GM19455 (cell line): ENCODE results near the gene HEATR9.
A peak's percentile ranks its signal among the peaks of the same experiment; 100 is the strongest.

Source experiments
- ATAC-seq: cut with Tn5 transposase; IDR thresholded peaks from one replicate; pipeline ENCODE4 v1.9.1; 2021; ENCODE audit not compliant: unreplicated experiment

Gene HEATR9

DNA sequence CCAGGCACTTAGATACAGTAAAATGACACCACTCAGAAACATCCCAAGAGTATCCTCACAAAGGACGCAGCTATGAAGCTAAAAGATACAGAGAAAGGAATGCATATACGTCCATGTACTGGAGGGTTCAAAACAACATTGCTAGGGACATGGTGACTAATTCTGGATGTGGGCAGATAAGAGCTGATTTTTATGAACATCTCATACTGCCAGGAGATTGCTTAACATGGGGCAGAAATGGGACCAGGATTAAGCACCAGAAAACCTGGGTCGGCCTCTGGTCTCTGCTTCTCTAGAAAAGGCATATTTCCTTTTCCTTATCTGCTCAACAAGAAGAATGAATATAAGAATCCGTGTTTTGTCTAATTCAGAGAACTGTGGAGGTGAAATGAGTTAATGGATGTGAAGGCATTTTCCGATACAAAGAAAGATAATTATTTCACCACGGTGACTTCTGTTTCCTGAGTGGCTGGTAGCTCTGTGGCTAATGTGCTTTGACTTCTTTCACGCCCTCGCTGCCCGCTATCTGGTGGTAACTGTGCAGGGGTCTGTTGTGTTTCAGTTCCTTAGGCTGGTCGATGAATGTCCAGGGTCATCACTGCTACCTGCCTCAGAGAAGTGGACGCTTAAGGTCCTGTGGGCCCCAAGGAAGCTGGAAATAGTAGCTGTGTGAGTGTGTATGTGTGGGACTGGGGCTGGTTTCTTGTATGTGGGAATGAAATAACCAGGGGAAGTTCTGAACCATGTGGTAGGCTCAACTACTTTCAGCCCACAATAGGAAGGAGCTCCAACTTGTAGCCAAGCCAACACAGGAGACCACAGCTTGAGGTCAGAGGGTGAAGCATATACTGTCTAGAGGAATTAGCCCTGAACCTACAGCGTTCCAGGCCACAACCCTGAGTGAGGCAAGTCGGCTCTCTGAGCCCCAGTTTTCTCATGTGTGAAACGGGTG is 27.2 kb upstream of the HEATR9 start:
- ATAC-seq: no peak

DNA sequence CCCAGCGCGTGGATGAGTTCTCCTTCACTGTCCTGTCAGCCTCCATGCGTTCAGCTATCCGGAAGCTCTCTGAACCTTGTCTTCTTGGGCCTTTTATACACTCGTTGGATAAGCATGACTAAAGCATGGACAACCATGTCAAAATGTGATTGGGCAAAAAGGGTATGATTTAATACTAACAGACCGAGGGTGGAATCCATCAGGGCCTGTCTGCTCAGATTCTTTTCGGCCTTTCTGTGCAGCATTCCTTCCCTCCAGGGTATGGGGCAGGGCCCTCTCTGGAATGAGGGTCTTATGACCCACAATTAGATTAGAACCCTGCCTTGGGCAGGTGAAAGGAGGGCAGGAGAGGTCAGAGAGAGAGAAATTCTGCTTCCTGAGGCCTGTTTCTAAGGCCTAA is 25.5 kb upstream of the HEATR9 start:
- ATAC-seq: no peak

DNA sequence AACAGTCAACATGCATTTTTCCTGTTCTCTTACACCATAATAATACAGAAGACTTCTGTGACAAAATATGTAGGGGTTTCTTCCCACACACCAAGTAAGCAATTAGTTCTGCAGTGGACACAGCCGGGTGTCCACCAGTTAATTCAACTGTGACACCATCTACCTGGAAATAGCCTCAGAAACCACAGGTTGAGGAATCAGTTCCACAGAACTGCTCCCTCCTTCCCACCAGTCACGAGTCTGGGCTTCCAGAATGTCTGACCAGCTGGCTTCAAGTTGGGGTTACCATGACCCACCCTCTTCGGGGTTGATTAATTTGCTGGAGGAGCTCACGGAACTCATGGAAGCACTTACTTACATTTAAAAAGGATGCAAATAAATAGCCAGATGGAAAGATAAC is 25.1 kb upstream of the HEATR9 start:
- no peak for ATAC-seq

DNA sequence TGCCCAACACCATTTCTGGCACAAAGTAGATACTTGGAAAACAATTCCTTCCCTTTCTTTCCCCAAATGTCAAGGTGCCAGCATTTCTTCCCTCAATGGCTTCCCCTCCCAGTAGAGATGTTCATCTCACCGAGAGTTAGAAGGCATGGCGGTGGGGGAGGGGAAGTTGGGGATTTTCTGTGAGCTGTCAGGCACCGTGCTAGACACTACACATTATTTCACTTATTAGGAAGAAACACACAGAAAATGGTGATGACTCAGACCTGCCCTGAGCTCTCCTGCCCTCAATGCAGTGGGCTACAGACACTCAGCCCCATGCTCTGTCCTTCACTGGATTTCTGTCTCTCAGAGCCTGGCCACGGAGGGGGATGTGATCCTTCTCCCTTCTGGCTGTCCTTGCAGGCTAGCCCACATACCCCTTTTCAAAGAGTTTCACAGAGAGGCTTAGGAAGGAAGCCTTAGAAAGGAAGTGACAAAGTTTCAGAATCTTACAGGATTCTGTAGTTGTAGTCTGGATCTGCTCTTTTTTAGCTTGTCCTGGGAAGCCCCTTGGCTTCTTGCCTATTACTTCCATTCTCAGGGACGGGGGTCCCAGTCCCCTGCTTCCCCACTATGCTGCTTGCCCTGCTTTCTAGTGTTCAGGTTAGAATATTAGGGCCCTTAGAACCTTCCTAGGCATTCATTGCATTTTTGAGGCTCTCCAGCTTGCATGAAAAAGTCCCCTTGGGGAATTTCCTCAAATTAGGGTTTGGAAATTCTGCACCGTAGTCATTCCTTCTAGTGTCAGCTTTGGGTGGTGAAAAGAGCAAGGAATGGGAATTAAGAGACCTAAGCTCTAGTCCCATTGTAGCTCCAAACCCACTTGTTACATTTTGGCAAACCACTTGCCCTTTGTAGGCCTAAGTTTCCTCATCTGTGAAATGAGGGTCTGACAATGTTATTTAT is 23.7 kb upstream of the HEATR9 start:
- no peak for ATAC-seq

DNA sequence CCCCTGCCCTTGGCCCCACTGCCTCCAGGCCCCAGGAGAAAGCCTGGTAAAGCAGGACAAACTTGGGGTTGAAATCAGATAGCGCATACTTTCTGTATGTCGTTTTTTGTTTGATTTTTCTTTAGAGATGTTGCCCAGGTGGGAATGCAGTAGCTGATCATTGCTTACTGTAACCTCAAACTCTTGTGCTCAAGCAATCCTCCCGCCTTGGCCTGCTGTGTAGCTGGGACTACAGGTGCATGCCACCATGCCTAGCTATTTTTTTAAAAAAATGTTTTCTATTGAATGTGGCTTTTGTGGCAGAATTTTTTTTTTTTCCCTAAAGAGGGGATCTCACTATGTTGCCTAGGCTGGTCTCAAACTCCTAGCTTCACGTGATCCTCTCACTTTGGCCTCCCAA is 22.6 kb upstream of the HEATR9 start:
- ATAC-seq: no peak

DNA sequence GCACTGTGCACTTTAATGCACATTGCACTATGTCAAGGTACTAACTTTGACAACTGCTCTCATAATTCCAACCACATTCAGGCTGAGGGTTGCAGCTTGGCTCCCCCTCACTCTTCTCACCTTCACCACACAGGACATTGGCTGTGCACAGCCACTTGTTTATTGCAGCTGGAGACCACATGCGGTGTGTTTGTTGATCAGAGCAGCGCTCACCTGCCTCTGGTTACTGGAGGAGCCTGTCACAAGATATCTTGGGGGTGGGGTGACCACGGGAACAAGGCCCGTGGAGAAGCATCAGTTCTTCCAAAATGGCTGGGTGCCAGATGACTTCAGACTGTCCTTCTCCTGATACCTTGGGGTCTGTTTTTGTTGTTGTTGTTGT is 22.1 kb upstream of the HEATR9 start:
- ATAC-seq: no peak

DNA sequence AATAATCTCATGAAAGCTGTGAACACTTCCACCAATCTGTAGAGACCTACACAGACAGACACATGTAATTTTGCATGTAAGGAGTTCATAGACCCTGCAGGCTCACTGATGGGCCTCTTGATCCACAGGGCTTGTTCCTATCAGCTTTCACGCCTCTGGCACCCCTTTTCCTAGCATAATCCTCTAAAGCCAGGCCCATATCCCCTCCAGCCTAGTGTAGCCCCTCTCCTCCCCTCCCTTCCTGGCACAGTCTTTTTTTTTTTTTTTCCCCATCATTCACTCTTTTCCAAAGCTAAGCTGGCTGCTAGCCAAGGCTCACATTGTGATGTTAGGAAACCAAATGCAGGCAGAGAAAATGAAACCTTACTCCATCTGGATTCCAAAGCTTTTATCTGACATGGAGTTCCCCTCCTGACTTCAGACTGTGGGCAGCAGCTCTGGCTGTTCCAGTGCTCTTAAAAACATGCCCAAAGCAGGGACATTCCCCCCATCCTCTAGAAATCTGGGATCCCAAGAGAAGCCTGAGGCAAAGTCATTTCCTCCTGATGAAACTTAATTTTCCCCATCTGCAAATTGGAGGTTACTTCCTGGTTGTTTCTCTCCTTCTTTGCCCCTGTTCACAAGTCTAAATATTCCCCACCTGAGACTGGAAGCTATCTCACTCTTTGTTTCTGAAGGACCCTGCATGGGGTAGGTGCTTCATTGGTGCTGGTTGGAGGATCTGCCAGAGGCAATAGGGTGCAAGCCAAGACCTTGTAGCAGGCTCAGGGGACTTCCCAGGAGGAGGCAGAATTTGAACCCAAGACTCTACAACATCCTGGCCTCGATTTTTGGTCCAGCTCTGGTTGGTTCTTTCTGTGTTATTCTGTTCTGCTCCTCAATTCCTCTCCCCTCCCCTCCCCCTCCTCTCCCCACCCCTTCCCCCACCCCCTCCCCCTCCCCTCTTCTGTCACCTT is 21.4 kb upstream of the HEATR9 start:
- no peak for ATAC-seq

DNA sequence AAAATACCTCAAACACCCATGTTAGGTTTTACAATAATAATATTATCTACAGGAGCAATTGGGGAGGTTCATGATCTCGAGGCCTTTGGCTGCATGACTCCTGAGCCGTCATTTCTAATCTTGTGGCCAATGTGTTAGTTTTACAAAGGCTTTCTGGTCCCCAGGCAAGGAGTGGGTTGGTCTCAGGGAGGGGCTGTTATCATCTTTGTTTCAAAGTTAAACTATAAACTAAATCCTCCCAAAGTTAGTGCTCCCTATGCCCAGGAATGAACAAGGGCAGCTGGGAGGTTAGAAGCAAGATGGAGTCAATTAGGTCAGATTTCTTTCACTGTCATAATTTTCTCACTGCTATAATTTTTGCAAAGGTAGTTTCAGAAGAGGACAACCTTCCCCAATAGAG is 20.6 kb upstream of the HEATR9 start:
- no peak for ATAC-seq

DNA sequence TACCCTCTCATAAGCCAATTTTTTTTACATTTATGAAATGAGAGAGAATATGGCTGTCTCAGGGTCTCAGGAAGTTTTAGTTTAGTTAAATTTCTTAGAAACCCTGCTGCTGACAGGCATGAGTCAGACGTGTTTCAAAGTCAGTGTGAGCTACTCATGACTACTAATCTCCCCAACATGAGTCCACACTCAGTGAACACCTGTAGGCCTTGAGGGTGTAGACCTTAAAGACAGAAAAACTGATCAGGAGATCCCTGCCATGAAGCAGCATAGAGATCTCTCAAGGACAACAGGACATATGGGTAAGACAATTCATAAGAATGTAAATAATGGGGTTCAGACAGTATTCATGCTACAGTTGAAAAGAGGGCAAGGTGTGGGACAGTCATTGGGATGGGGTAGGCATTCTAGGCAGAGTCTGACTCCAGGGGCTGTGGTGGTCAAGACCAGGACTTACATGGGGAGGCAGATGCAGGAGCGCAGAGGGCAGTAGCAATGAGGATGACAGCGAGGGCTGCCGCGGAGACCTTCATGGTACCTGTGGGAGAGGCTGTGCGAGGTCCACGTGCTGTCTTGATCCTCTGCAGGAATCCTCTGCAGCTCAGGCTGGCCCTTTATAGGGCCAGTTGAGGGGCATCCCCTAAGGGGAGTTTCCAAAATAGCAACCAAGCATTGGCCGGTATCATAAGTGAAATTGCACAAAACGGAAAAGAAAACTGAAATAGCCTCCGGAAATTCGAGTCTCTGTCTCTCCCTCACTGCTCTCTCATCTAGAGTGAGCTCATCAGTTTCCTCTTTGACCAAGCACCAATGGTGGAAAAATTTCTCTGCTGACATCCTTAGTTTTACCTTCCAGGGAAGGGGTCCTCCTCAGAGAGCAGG is 11.3 kb upstream of the HEATR9 start, which contains the start of gene CCL5:
CCL5 (minus strand) TSS at position 588 of the 882 bp plus-strand sequence.
- peak; percentile 87 for ATAC-seq

DNA sequence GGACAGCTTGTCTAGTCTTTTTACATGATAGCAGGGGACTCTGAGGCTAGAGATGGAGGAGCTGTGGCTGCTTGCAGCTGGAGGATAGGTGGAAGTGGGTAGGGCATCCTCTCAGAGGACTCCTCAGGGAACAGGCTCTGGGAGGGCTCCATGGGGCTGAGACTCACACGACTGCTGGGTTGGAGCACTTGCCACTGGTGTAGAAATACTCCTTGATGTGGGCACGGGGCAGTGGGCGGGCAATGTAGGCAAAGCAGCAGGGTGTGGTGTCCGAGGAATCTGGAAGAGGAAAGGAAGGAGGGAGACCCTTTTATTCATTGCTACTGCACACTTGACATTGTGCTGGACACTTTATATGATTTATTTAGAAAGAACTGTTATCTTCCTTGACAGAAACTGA is 9.7 kb upstream of the HEATR9 start:
- no peak for ATAC-seq

DNA sequence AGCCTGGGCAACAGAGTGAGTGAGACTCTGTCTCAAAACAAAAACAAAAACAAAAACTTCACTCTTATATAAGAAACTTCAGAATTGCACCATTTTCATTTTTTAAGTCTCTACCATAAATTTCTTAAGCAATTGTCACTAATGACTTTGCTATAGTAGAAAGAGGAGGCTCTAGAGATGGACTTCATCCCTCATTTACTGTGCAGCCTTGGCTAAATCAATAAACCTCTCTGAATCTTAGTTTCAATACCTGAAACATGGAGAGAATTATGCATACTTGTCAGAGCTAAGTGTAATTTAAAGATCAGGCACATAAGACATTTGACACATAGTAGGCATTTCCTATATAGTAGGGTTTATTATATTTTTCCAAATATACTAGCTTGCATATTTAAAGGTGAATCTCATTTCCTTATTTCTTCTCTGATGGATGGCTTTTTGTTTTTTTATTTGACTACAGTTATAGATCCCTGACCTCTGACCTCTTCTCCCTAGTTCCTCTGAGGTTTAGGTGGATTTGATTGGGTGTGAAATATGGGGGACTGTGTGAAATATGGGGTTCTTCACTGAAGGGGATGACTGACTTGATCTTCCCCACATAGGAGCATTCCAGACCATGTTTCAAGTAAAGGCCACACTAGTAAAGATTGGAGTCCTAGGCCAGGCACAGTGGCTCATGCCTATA is 8.8 kb upstream of the HEATR9 start:
- no peak for ATAC-seq

DNA sequence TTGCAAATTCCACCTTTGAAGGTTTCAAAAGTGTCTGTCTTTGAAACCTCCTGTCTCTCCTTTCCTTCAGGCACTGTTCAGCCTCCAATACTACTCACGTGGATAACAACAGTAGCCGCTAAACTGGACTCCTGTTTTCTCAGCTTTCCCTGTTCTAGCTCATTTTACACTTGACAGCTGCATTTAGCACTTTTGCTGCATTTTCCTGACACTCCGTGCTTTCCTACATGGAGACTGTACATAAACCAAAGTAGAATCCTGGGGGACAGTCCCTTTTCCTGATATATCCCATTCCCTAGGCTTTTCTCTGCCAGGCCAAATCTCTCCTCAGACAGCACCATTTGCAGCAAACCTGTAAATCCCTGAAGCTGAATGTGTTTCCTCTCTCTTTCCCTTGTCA is 7.8 kb upstream of the HEATR9 start:
- no peak for ATAC-seq

DNA sequence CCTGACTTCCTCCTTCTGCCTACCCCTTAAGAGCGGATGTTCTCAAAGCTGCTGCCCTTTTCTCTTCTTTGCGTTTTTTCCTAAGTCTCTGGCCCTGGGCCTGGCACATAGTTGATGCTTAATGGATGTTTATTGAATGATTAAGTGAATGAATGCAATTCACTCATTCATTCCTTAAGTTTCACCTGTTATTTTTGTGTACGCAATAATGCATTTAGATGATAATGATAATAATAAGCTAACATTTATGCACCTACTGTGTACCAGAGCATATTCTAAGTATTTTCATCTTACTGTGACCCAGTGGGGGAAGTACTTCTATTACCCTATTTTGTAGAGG is 7.1 kb upstream of the HEATR9 start:
- ATAC-seq: no peak

DNA sequence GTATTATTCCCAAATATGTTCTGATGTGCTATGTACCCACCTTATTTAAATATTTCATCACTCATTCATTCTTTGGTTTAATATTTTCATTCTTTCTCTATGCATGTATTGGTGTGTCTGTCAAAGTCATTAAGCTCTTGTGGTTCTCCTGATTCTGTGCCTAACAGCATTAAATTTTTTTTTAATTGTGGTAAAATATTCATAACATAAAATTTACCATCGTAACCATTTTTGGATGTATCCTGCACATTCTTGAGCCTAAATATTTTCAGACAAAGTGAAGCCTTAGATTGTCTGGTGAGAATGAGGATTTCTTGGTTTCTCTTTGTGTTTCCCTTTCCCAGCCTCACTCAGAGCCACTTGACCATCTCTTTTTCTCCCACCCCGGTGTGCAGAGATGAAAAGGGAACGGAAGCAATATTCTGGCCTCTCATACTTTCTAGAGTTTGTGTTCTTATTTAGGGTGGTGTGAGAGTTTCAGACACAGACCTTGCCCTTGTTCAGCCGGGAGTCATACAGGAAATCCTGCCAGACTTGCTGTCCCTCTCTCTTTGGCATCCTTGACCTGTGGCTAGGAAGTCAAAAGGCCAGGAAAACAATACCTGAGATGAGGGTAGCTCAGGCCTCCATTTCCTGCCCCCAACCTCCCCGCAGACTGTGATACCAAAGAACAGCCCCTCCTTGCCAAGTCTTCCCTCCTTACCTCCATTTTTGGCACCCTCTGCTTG is 6.5 kb upstream of the HEATR9 start:
- no peak for ATAC-seq

DNA sequence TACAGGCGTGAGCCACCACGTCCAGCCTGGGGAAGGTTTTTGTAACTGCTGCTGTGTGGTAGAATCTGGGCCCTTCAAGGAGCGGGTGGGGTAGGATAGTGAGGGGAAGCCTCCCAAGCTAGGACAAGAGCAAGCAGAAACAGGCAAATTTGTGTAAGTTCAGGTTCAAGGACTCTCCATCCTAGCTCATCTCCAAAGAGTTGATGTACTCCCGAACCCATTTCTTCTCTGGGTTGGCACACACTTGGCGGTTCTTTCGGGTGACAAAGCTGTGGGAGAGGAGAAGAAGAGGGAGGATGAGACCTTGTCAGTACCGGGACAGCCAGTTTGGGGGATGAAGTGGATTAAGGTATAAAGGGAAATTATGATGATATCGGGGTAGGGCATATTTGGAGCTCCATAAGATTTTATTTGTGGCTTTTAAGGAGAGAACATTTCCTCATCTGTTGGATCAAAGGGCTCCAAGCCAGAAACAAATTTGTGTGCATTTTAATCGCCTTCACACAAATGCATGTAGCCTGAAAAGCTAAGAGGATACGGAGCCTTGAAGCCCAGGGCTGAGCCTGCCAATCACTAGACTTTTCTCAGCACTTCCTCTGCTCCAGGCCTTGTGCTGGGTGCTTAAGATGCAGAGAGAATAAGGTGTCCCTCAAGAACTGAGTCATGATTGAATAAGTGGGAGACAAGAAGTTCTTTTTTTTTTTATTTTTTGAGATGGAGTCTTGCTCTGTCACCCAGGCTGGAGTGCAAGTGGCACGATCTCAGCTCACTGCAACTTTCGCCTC is 3.7 kb upstream of the HEATR9 start:
- no peak for ATAC-seq

DNA sequence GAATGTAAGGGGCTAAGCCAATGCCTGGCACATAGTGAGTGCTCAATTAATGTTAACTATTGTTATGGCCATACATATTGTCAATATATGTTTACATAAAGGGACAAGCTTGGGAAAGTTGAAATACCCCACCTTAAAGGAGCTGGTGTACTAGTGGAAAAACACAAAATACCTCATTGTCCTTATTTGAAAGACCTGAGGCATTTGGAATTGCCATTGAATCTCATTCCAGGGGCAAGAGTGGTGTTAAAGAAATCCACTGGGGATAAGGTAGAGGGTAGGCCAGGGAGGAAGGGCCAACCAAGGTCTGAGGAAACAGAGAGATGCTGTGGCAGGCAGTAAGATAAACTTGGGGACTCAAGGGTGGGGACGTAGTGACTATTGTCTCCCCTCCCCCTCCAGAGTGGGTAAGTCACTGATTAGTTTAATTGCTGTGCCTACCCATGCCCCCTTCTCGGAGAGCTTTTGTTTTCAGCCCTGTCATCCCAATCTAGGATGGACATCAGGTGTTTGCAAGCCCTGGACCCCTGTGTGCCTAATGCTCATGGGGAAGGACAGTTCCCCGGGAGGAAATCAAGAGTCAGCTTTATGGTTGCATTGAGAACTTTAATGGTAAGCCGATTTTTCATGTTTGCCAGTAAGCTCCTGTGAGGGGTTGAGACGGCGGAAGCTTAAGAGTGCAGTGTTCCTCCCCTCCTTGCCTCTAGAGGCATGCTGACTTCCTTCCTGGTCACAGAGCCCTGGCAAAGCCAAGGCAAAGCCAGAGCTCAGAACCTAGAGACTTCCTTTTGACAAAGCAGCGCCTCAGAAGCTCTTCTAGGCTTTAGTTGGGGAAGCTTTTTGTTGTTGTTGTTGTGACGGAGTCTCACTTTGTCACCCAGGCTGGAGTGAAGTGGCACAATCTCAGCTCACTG is 2.5 kb upstream of the HEATR9 start:
- no peak for ATAC-seq

DNA sequence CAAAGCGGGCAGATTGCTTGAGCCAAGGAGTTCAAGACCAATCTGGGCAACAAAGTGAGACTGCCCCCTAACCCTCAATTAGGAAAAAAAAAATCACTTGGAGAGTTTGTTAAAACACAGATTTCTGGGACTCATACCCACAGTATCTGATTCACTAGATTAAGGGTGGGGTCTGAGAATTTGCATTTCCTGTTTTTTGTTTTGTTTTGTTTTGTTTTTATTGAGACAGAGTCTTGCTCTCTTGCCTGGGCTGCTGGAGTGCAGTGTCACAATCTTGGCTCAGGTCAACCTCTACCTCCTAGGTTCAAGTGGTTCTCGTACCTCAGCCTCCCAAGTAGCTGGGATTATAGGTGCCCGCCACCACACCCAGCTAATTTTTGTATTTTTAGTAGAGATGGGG is 1.1 kb downstream of the HEATR9 start:
- no peak for ATAC-seq
